EH (cell line): ENCODE data around the gene ROR1.

Source experiments
- DNase-seq: peaks from one replicate; pipeline ENCODE4 v3.0.0-alpha.2; 2015; ENCODE audit warnings: low read depth

Gene ROR1

DNA sequence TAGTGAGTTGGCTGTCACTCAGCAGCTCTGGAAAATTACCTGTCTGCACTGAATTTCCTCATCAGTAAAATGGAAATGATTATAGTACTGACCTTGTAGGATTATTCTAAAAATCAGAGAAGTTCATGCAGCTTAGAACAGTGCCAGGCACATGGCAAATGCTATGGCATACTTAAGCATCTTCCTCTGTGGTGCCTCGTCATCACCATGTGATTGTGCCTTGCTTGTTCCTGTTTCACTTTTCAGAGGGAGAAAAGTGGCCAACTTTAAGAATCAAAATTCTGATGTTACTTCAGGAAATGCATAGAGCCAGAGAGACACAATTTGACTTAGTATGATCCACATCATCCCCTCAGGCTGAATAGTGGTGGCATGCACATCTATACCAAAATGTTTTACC is 203.6 kb downstream of the ROR1 start:
- DNase-seq: no peak

DNA sequence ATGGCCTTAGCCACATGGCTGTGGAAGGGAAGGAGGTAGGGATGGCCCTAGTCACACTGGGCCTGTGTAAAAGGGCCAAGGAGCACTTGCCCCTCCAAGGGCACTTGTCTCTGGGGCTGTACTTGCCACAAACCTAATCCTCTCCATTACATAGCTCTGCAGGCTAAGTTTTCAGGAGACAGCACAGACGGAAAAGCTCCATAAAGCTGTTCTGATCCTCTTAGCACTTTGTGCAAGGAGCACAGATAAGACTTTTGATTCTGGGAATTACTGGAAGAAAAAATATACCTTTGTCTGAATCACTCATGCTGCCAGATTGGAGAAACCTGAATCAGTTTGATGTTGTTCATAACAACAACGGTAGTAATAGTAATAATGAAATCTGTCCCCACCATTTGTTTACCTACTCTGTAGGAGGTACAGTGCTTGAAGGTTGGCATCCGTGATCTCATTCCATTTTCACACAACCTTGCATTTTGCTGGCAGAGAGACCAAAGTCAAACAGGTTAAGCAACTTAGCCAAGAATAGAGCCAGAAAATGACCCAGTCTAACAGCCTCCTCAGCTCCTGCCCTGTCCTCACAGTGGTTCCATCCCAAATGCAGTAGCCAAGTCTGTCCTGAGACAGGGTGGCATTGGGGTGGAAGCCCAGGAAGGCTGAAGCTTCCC is 207.1 kb downstream of the ROR1 start:
- DNase-seq: no peak

DNA sequence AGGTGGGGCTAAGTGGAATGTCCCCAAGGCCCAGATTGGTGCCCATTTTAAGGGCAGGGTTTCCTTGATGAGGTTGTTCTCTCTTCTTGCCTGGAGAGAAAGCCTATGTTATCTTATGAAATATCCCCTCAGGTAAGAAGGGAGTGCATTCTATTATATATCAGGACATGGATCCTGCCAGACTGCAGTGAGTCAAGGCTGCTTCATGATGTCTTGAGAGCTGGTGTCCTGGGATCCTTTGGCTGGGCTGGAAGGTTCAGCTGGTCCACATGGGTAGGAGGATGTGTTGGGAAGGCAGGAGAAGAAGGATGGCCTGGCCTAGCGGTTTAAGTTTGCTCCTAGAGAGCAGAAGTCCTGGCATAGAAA is 207.6 kb downstream of the ROR1 start:
- DNase-seq: no peak

DNA sequence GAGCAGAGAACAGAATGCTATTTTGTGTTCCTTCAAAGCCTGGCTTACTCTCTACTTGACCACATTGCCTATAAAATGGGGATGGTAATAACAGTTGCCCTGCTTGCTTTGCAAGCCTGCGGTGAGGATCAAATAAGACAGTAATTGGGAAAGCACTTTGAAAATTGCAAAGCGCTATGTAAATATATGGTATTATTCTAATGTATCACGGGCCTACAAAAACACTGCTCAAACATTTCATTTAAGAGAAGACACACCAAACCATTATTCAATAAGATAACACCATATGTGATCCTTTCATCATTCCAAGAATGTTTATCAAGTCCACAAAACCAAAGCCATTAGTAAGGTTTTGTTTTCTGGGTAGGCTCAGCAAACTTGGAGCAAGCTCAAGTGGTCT is 208.4 kb downstream of the ROR1 start:
- DNase-seq: no peak

DNA sequence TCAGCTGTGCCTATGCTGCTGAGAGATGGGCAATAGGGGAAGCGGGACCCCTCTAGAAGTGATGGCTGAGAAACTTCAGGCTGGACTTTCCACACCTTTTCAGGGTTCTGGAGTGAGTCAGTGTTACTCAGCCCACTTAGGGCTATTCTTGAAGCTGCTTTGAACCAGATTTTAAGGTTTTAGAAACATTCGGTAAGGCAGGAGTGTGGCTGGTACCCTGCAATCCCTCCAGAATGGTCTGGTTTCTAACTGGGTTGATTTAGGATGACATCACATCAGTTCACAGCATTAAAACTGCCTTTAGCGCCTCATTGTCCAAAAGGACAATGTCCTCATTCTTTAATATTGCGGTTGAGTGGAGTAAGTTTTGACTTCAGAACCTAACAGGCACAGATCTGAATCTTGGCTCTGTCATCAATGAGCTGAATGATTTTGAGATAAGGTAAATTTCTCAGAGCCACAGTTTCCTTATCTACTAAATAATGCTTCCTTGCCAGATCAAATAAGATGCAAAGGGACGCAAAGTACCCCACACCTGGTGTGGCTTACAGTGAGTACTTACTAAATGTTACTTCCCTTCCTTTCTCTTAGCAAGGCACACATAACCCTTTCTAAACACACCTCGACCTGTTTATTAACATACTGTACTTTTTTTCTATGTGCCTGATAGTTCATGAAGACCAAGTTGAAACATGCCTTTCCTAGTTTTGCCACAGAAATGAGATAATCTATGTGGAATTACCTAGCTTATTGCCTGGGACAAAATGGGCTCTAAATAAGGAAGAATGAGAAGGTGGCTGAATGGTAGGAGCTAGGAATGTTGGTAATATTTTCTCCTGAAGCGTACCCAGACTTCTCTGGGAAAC is 209.8 kb downstream of the ROR1 start:
- DNase-seq: no peak

DNA sequence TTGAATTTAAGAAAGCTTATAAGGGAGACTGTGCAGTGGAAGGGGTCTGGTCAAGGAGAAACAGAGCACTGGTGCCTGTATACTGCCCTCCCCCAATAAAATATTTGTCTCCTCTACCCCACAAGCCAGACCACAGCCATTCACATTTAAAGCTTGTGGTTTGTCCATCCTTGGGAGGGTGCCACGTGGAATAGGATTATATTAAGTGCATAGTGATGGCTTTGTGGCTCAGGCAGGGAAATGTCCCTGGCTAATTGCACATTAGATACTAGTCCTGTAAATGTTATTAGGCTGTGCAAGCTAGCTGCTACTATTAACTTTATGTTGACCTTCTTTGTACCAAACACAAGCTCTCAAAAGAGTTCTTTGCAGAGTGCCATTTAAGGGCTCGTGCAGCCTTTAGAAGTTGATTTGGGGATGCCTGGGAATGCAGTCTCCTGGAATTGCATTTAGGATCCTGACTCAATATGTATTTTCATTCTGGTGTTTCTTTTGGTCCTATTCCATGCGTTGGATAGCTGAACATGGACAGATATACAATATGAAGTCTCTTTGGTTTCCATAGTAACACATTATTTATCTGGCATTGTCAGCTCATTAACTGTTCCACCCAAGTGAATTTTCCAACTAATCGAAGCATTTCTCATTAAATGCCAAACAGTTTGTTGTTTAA is 210.6 kb downstream of the ROR1 start:
- peak; percentile 16 for DNase-seq

DNA sequence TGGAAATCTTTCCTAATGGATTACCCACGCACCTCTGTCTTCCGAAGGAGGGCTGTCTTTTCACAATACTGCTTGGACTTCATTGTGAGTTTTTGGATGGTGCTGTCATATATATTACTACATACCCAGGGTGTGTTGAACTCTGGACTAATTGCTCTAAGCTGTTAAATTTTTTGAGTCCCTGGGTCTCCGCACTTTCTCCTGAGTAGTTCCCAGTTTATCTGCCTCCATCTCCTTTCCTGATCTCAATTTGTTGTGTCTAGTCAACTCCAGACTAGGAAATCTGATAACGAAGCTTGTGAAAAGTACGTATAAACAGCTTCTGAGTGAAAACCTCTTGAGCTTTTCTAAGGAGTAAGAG is 211.1 kb downstream of the ROR1 start:
- DNase-seq: no peak

DNA sequence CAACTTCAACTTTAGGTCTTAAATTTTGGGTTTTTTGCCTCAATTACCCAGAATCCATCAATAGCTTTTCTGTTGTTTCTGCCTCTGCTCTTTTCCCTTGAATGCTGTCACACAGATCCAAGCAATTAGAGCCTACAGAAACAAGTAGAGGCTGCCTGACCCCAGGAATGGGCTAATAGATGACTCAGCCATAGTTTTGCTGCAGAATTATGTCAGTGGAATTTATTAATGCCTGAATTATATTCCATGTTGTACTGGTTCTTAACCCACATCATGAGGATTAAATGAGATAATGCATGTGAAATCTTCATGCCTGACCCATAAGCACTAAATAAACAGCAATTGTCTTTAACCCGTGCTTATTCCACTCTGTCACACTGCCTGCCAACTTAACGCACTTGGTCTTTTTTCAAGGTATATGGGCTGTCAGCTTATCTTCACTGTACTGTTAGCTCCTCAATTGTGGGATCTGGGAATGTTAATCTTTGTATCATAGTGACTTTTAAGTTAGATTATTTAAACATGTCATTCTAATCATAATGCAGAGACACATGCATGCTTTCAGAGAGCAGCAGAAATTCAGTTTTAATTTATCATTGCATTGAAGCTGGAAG is 213.3 kb downstream of the ROR1 start:
- peak; percentile 30 for DNase-seq

DNA sequence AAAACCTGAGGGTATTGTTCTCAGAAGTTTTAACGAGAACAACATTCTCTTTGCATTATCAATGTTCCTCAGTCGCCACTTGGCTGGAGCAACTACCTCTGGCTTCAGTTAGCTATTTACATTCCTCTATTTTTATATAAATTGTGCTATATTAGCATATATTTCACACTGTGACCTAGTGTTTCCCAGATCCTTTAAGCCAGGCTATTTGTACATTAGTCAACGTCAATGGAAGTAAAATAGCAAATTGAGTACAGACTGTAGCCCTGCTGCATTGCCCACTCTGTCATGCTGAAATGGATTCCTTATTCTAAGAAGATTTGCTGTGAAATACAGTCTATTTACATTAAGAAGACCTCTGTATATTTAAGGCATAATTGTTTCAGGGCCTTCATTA is 213.8 kb downstream of the ROR1 start:
- no peak for DNase-seq

DNA sequence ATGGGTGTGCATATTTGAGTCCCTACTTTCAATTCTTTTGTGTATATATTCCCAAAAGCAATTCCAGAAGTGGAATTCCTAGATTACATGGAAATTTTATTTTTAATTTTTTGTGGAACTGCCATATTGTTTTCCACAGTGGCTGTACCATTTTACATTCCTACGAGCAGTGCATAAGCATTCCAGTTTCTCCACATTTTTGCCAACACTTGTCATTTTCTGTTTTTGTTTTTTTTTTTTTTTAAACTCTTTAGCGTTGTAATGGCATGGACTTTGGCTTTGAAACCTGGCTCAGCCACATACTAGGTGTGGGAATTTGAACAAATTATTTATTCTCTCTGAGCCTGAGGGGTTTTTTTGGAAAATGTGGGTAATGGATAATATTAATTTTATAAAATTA is 215.1 kb downstream of the ROR1 start:
- no peak for DNase-seq

DNA sequence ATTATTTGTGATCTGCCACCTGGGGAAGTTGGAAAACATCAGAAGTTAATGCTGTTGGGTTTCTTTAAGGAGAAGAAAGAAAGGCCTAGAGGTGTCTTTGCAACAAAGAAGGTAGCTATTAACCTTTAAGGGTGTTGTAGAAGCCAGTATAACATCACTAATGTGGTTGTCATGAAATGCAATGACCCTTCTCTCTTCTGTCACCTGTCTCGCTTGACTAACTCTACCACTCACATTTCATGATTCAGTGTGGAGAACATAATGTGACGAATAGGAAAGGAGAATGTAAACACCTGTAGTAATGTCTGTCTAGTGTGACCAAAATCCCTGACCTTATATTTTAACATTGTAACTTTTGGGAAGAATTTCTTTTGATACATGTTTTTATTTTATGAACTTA is 217.9 kb downstream of the ROR1 start:
- no peak for DNase-seq

DNA sequence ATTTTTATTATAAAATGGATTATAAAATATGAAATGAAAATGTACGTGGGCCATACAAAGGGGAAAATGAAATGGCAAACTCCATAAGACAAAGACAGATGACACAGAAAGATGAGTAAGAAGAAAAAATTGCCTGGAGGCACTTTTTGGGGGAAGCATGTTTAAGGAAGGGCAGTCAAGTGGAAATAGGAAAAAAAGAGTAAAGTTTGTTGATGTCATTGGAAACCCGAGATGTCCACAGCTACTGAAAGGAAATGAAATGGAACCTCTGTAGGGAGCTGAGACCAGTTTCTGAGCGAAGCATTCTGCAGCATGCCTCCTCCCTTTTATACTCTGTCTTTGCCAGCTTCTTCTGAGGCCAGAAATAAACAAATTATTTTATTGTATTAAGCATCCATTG is 226.2 kb downstream of the ROR1 start:
- DNase-seq: peak; percentile 37

DNA sequence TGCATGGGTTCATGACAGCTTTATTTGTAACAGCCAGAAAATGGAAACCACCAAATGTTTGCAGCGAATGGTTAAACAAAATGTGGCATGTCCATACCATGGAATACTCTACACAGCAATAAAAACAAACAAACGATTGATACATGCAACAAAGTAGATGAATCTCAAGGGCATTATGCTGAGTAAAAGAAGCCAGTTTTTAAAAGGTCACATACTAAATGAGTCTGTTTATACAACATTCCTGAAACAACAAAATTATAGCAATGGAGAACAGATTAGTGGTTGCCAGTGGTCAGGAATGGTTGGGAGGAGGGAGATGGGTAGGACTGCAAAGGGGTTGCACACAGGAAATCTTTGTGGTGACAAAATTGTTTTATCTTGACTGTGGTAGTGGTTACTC is 227.2 kb downstream of the ROR1 start:
- DNase-seq: no peak

DNA sequence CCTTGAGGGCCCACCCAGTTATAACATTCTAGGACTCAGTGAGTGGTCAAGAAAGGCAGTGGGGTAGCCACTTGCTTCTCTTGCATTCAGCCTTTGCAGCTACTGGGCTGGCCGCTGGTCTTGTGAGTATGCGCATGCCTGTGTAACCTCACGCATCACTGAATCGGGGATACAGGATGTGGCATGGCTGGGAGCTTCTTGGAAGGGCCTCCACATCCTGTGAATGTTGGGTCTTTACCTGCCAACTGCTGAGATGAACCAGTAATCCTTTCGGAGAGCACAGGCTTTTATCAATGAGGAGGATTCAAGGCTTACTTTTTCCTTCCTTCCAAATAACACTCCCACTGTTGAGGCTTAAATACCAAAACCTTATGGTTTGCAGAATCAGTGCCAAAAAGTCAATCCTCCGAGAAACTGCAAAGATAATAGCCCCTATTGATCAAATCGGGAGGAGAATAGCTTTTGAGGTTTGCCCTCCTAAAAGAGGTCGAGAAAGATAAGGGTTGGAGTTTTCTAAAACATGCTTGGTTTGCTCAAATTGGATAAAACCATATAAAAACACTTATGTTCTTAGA is 230.7 kb downstream of the ROR1 start:
- no peak for DNase-seq

DNA sequence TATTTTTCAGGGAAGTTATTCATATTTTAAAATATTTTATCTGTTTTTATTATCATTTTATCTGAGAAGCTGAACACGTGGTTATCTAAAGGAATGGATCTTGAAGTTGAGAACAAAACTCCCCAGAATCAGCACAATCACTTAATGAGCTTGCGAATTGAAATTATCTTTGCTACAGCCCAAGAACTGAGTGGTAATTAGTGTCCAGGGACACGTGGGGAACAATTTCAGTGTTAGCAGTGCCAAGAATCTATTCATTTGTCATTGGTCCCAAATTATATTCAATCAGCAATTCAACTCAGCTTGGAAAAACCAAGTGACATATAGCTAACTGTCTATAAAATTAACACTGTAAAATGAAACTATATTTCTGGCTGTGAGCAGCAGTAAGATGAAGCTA is 232.0 kb downstream of the ROR1 start:
- no peak for DNase-seq

DNA sequence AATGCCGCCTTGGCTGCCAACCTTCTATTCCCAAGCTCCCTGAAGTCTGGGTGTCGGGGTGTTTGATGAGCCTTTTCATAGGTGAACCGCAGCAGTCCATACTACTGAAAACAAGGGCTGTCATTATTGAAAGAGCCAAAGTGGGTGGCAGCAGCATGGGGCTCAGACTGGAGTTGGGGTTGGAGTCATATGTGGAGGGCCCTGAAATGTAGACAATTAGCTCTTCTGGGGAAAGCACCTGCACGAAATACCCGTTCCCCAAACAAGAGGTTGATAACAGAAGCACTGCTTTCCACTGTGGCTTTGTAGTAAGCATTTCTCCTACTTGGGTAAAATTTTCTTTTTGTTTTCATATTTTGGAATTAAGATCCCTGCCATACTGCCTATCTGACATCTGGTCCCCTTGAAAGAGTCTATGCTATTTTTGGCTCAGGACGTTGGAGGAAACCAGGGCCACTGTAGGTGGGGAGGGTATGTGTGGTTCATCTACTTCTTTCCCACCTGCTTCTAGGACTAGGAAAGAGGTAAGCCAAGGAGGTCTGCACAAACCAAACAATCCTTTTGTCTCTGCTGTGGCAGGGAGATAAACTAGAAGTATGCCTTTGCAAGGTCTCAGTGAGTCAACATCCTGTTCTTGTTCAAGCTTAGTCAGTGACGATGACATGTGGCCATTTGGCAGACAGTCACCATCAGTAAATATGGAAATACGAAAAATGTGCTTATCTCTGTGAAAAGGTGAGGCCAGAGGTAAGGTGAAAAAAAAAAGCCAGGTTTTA is 232.6 kb downstream of the ROR1 start:
- DNase-seq: peak; percentile 56

DNA sequence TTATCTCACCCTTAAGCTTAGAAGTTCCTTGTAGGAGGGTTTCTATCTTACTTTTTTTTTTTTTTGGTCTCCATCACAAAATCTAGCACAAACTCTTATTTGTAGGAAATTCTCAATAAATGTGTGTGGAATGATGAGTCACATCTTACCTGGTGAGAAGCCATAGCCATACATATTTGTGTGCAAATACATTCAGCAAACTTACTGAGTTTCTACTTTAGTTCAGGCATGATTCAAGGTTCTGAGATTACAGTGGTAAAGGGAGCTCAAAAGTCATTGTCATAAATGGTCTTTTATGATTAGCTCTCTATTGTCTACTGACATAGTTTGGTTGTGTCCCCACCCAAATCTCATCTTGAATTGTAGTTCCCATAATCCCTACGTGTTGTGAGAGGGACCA is 236.5 kb downstream of the ROR1 start:
- DNase-seq: no peak

DNA sequence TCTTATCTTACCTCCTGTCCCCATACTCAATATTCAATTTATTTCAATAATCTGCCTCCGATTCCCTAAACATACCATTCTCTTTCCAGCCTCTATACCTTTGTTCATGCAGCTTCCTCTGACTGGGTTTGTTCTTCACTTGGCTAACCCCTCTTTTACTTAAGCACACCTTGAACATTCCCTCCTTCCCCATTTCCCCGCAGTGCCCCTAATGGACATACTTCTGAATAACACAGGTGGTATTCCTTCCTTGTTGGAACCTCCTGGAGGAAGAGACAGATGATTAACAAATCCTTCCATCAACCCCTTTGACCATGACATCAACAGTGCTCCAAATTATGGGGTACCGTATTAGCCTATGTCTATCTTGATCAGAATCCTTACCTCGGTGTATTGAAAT is 239.6 kb downstream of the ROR1 start:
- DNase-seq: no peak

DNA sequence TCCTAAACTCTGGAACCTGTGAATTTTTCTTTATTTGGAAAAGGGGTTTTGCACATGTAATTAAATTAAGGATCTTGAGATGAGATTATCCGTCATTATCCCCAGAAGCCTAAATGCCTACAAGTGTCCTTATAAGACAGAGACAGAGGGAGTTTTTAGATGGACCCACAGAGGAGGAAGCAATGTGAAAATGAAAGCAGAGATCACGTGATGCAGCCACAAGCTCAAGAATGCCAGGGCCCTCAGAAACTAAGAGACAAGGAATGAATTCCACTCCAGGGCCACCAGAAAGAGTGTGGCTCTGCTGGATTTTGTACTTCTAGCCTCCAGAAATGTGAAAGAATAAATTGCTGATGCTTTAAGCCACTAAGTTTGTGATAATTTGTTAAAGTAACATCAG is 246.0 kb downstream of the ROR1 start:
- peak; percentile 77 for DNase-seq

DNA sequence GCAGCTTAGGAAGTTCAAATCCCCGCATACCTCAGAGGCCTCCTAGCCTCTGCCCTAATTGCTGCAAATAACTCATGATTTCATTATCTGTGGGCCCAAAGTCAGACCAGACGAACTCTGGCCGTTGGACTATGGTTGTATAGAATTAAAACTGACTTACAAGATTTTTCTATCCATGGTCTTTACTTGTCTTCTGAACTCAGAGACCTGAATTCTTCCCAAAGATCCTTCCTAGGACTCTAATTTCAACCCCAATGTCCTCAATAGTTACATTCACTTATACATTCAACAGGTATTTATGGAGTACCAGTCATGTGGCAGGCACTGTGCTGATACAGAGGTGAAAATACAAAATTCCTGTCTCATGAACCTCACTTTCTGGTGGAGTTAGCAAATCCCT is 247.2 kb downstream of the ROR1 start:
- no peak for DNase-seq

DNA sequence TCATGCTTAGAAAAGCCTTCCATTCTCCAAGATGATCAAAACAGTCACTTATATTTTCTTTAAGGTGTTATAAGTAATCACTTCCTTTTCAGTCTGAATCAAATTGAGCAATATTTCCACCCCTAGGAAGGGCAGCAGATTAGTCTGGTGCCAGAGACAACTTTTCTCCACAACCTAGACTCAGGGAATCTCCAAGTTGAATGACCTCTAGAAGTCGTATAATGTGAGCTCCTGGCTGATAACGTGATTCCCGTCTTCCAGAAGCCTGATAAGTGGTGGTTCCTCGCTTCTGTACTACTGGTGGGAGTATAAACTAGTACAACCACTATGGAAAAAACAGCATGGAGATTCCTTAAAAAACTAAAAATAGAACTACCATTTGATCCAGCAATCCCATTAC is 251.2 kb downstream of the ROR1 start:
- DNase-seq: no peak

DNA sequence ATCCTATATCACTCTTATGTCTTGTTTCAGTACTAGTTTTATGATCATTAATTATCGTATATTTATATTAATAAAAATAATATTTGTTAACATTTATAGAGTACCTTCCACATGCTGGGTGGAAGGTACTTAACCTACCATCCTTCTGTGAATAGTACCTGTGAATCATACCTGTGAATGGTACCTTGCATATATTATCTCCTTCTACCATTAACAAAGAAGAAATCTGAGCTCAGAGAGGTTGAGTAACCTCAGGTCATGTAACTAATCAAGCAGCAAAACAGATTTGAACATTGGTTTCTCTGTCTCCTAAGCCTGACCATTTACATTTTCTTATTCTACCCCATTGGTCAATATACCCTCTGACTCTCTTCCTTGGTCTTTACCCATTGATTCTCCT is 255.2 kb downstream of the ROR1 start:
- no peak for DNase-seq
